HG02678 (cell line): ENCODE results near the gene CDHR2.
"Not testable (repeated sequence)": the region's sequence is repeated elsewhere in the genome, so short reads cannot be mapped to it uniquely, and the experiment has no call there.

Experiments
- ATAC-seq: cut with Tn5 transposase; IDR thresholded peaks from one replicate; pipeline ENCODE4 v1.9.1; 2021; ENCODE audit warnings: mild to moderate bottlenecking, moderate library complexity; ENCODE audit not compliant: unreplicated experiment

The CDHR2 gene

GRCh38 chr5:176595386-176595943 lies 46.3 kb downstream of the CDHR2 start:
- ATAC-seq: no peak

- ATAC-seq: no peak
Measured at GRCh38 chr5:176596069-176596644, 47.0 kb downstream of the CDHR2 start.

GRCh38 chr5:176596689-176597416 lies 47.7 kb downstream of the CDHR2 start:
- ATAC-seq: peak; percentile 70

- ATAC-seq: no peak
Measured at GRCh38 chr5:176597417-176598389, 48.6 kb downstream of the CDHR2 start.

GRCh38 chr5:176599749-176600430 lies 50.7 kb downstream of the CDHR2 start:
- not testable (repeated sequence) for ATAC-seq

GRCh38 chr5:176601901-176602482 lies 52.9 kb downstream of the CDHR2 start:
- ATAC-seq: no peak

- no peak for ATAC-seq
Measured at GRCh38 chr5:176603091-176603490, 53.9 kb downstream of the CDHR2 start.

- ATAC-seq: no peak
Measured at GRCh38 chr5:176606032-176606431, 56.9 kb downstream of the CDHR2 start.

- ATAC-seq: no peak
Measured at GRCh38 chr5:176606875-176607274, 57.7 kb downstream of the CDHR2 start.

- ATAC-seq: no peak
Measured at GRCh38 chr5:176608142-176608705, 59.1 kb downstream of the CDHR2 start.

- peak; percentile 8 for ATAC-seq
Measured at GRCh38 chr5:176608937-176609723, 60.0 kb downstream of the CDHR2 start.

GRCh38 chr5:176609724-176610434 lies 60.7 kb downstream of the CDHR2 start, which contains the start of gene GPRIN1:
GPRIN1 (minus strand) TSS chr5:176610156; CDS start chr5:176599834, 10,322 bp downstream.
- ATAC-seq: peak; percentile 80

GRCh38 chr5:176610435-176610773 lies 61.3 kb downstream of the CDHR2 start:
- ATAC-seq: peak; percentile 11

GRCh38 chr5:176611435-176611834 lies 62.3 kb downstream of the CDHR2 start:
- no peak for ATAC-seq

- ATAC-seq: no peak
Measured at GRCh38 chr5:176612008-176612407, 62.9 kb downstream of the CDHR2 start.

GRCh38 chr5:176612855-176613254 lies 63.7 kb downstream of the CDHR2 start:
- ATAC-seq: no peak

GRCh38 chr5:176614805-176615478 lies 65.8 kb downstream of the CDHR2 start:
- no peak for ATAC-seq

GRCh38 chr5:176616511-176616910 lies 67.4 kb downstream of the CDHR2 start:
- ATAC-seq: no peak
